NCI-H82 treated with DMSO at 0.1 percent for 48 hours (cell line): ENCODE data around the gene ODC1.
"Not testable (repeated sequence)": the region's sequence is repeated elsewhere in the genome, so short reads cannot be mapped to it uniquely, and the experiment has no call there.

ENCODE experiments used
- DNase-seq: peaks from one replicate; lab custom pipeline; 2025; ENCODE audit not compliant: unreplicated experiment; lab: John Stamatoyannopoulos, UW

ODC1 gene

GRCh38 chr2:10453905-10454298 lies 5.8 kb upstream of the ODC1 start:
- DNase-seq, result no peak

- no peak for DNase-seq
Measured at GRCh38 chr2:10452956-10453904, 5.1 kb upstream of the ODC1 start.

GRCh38 chr2:10452312-10452711 lies 4.2 kb upstream of the ODC1 start:
- no peak for DNase-seq

- no peak for DNase-seq
Measured at GRCh38 chr2:10451819-10452218, 3.7 kb upstream of the ODC1 start.

GRCh38 chr2:10449838-10450691 lies 1.9 kb upstream of the ODC1 start:
- peak; percentile 75 for DNase-seq

GRCh38 chr2:10449486-10449831 lies 1.3 kb upstream of the ODC1 start:
- no peak for DNase-seq

- peak; percentile 85 for DNase-seq
Measured at GRCh38 chr2:10448576-10449485, 704 bp upstream of the ODC1 start.

- DNase-seq, result no peak
Measured at GRCh38 chr2:10447300-10447894, 730 bp downstream of the ODC1 start.

GRCh38 chr2:10446631-10447030 lies 1.5 kb downstream of the ODC1 start:
- DNase-seq, result no peak

- no peak for DNase-seq
Measured at GRCh38 chr2:10444463-10444862, 3.7 kb downstream of the ODC1 start.

GRCh38 chr2:10442469-10443126 lies 5.5 kb downstream of the ODC1 start:
- not testable (repeated sequence) for DNase-seq

GRCh38 chr2:10441948-10442347 lies 6.2 kb downstream of the ODC1 start:
- DNase-seq, result no peak

- no peak for DNase-seq
Measured at GRCh38 chr2:10440736-10441135, 7.4 kb downstream of the ODC1 start.

GRCh38 chr2:10439971-10440370 lies 8.2 kb downstream of the ODC1 start:
- no peak for DNase-seq

GRCh38 chr2:10439185-10439879 lies 8.8 kb downstream of the ODC1 start:
- no peak for DNase-seq

- DNase-seq, result no peak
Measured at GRCh38 chr2:10438688-10439087, 9.4 kb downstream of the ODC1 start.

- no peak for DNase-seq
Measured at GRCh38 chr2:10437806-10438205, 10.3 kb downstream of the ODC1 start.

GRCh38 chr2:10436583-10437110 lies 11.5 kb downstream of the ODC1 start:
- no peak for DNase-seq

GRCh38 chr2:10435820-10436204 lies 12.3 kb downstream of the ODC1 start:
- no peak for DNase-seq
